COLO668 (cell line): ENCODE results near the gene UAP1.

Experiments used
- DNase-seq: peaks from one replicate; lab custom pipeline; 2025; ENCODE audit not compliant: unreplicated experiment; lab: John Stamatoyannopoulos, UW

The UAP1 gene

DNA sequence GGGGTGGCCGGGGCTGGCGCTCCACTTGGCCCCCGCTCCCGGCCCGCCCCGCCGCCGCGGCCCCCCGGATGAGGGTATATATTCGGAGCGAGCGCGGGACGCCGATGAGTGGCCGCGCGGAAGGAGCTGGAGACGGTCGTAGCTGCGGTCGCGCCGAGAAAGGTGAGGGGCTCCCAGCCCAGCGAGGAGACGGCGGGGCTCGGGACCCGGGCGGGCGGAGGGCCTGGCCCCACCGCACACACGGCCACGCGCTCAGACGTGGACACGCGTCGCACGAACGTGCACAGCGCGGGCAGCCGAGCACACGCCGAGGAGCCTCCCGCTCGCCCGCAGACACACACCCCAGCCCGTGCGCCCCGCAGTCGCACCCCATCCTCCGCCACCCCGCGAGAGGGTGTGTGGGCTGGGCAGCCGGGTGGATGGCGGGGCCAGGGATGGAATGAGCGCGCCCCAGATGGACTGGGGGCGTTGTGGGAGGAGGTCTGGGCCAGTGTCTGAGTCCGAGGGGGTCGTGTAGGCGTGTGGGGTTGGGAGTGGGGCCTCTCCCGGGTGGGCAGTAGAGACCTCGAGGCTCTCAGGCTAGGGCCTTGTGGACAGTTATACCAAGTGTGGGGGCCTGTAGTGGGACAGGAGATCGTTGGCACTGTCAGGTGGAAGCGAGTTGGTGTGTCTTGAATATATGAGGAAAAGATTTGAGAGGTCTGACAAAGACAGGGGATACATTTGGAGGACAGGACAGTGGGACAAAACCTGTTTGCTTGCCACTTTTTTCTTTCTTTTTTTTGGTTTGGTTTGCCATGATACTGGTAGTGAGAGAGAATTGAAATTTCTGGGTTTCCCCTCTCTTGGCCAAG, at the start of gene UAP1:
Gene UAP1, plus strand, starts transcription at position 107 of the 854 bp plus-strand sequence. CDS start 4,347 bp downstream, outside the sequence.
- DNase-seq = peak; percentile 82

DNA sequence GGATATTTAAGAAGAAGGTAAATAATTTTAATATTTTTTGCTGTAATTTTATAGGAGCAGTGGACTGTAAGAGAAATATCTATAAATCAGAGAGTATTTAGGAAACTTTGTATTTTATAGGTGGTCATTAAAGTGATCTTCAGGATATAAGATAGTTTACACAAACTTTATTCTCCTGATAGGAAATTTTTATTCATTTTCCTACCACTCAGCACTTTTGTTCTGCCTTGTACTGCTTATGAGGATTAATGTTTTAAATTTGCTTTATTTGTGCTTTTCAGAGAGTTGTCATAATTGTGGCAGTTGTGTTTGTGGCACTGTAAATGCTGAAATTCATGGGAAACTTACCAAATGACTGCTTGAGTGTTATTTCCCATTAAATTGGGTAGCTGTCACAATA, 34.2 kb upstream of the UAP1 start:
- DNase-seq = no peak

DNA sequence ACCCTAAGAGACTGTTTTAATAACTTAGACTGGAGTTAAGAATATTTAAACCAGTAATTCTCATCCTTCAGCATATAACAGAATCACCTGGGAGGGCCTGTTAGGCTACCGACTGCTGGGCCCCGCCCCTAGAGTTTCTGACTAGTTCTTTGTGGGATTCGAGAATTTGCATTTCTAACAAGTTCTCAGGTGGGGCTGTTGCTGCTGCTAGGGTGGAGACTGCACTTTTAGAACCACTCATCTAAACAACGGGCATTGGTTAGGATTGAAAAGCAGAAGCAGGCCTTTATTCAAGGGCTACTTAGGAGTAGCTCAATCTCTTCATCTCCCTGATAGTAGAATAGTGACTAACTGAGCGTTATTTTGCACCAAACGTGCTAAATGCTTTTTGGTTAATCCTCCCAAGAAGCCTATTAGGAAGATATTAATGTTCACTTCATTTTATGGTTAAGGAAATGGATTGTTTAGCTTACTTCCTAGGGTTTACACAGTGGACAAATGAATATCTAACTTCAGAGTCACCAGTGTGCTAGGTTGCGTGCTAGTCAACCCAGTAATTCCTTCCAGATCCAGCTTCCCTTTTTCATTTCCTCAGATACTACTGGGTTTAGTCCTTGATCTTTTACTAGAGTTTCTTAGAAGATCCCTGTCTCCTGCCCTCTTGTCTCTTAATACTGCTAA, 31.1 kb upstream of the UAP1 start:
- no peak for DNase-seq

DNA sequence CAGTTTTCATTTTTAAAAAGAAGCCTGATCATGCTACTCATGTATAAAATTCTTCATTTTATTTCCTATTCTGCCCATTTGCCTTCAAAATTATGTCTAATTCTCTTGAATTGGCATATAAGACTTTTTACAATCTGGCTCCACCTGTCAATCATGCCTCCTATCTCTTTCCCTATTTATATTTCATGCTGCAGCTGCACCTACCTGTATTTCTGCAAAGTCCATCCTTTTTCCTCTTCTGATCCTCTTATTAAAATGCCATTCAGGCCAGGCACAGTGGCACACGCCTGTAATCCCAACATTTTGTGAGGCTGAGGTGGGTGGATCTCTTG, 30.6 kb upstream of the UAP1 start:
- no peak for DNase-seq

DNA sequence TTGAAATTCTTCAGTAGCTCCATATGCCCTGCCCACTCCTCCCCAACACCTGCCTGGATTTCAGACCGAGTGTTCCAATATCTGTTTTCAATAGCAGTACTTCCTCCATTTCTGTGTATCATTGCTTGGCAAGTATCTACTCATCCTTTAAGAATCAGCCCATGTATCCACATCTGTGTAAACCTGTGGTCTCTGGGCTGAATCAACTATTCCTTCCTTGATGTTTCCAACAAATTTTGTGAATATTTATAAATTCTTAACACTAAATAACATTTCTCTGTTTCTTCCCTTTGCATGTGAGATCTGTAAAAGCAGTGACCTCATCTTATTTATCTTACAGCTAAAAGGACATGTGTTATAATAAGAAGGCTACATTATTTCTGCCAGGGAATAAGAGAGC, 26.0 kb upstream of the UAP1 start:
- no peak for DNase-seq

DNA sequence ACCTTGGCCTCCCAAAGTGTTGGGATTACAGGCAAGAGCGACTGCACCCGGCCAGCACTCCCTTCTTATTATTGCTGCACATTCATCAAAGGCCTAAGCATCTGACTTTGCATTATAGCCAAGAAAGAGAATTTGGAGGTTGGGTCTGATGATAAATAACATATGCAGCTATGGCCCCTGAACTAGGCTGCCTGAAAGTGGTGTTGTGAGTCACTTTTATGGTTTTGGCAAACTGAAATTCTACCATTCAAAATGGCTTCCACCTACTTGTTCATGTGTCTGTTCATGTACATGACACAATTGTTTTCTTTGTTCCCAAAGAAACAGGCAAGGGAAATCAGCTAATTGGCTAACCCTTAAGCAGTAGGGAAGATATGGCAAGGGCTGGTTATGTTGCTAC, 25.0 kb upstream of the UAP1 start:
- DNase-seq = no peak

DNA sequence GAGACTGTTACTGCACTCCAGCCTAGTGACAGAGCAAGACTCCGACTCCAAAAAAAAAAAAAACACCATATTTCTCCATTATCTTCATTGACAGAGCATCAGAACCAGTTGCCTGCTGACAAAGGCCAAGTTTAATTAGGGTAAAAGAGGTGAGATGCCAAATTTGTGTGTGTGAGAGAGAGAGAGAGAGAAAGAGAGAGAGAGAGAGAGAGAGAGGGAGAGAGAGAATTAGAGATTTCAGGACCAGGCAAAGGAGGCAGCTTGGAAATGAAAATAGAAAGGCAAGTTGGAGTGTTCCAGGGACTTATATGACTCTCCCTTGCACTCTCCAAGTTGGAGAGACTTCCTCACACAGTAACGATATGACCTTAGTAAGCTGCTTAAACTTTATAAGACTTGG, 24.3 kb upstream of the UAP1 start:
- no peak for DNase-seq

DNA sequence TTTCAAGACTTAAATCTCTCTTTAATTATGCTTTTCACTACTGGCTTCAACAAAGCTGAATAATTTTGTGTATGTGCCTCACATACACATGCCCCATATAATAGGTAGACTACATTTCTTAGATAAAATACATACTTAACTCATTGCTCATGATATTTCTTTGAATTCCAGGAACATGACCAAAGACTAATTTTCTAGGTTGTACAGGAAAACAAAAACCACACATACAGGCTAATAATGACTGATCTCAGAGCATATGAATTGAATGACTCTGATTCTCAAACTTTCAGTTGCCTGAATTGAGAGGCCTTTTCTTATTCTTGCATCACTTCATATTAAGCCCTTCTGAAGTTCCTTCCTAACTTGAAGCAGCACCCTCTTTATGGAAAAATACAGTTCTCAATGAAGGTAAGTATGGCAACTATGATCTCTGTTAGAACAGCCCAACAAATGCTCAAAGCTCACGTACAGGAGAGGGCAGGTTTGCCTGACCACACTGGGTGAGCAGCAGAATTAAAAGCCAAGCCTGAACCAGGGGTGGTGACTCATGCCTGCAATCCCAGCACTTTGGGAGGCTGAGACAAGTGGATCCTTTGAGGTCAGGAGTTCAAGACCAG, 22.6 kb upstream of the UAP1 start:
- no peak for DNase-seq

DNA sequence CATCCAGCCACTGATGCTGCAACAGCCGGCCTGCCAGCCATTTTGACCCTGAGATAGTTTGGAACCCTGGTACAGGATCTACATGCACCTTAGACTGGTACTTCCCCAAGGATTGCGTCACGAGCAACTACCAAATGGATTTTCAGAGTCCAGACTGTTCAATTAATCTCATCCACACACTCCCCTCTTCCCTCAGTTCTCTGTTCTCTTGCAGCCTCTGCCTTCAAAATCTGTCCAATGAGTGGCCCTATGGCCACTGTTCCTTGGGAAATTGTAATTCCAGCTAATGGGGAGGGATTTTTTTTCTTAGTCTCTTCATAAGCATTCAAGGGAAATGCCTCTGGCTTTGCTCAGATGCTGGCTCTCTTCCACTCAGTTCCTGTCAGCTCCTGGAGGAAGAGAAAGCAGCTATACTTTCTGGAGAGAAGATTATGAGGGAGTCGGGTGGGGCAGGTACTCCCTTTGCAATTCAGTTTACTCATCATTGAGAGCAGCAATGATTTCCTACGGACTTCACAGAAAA, 19.8 kb upstream of the UAP1 start:
- no peak for DNase-seq

DNA sequence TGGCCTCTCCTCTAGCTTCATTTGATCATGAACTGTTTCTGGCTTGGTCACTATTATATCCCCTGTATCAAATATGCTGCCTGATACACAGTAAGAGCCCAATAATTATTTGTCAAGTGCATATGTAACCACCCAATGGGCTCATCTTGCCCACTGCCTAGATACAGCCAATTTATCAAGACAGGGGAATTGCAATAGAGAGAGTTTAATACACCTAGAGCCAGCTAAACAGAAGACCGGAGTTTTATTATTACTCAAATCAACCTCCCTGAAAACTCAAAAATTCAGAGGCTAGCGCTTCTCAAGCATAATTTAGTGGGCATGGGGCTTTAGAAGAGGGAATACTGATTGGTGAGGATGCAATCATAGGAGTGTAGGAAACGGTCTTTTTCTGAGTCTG, 18.3 kb upstream of the UAP1 start:
- DNase-seq = no peak

DNA sequence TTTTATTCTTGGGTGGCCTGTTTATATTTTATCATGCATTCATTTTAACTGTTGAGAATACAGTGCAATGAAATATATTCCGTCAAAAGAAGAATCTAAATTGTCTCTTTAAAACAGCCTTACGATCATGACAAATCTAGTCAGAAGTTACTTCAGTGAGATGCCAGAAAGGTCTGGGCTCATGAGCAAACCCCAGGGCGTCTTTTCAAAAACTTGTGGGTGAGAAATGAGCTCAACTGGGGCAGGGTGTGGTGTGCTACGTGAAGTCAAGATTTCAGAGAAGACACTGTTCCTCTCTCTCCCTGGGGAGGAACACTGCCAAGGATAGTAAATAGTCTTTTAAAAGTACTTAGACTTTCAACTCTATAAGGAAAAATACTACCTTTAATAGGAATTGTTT, 13.4 kb upstream of the UAP1 start:
- no peak for DNase-seq

DNA sequence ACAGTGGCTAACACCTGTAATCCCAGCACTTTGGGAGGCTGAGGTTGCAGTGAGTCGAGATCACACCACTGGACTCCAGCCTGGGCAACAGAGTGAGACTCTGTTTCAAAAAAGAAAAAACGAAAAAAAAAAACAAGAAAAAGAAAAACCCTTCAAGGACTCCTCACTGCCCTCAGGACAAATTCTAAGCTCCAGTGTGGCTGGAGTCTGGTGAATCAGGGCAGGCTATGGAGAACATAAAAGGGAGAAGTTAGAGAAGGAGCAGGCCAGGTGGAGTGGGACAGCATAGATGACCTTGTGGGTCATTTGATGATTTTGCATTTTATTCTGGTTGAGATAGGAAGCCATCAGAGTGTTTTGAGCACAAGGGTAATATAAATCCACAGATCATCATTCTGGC, 12.5 kb upstream of the UAP1 start:
- no peak for DNase-seq

DNA sequence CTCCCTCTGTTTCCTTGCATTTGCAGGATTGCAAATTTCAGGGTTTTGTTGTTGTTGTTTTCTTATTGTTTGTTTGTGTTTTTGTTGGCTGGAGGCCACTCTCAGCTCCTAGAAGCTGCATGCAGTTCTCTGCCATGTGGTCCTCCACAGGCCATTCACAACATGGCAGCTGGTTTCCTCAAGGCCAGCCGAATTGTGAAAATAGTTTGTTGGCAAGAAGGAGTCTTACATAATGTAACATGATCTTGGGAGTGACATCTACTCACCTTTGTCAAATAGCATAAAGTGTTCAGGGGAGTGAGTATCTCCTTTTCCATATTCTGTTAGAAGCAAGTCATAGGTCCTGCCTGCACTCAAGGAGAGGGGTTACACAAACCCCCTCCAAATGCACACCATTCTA, 10.6 kb upstream of the UAP1 start:
- no peak for DNase-seq

DNA sequence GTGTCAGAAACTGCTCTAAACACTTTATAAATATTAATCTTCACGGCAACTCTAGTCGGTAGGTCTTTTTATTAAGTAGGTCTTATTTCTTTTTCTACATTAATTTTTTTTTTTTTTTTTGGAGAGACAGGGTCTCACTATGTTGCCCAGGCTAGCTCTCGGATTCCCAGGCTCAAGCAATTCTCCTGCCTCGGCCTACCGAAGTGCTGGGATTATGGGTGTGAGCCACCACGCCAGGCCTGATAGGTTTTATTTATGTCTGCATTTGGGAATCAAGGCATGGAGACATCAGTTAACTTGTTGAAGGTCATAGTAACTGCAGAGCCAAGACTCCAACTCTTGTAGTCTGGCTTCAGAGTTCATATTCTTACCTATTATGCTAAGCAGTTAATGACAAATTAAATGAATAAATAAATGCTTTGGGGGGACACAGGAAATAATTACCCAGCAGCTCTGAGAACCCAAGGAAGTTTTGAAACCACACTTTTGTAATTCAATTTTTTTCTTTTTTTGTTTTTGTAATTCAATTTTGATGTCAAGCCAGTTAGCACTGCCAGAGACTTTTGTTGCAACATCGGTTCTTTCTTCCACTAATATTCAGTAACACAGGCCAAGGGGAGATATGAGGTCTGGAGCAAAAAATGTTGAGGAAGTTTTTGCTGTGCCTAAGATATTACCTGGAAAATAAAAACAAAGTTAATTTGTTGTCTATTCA, 9.4 kb upstream of the UAP1 start:
- DNase-seq = no peak

DNA sequence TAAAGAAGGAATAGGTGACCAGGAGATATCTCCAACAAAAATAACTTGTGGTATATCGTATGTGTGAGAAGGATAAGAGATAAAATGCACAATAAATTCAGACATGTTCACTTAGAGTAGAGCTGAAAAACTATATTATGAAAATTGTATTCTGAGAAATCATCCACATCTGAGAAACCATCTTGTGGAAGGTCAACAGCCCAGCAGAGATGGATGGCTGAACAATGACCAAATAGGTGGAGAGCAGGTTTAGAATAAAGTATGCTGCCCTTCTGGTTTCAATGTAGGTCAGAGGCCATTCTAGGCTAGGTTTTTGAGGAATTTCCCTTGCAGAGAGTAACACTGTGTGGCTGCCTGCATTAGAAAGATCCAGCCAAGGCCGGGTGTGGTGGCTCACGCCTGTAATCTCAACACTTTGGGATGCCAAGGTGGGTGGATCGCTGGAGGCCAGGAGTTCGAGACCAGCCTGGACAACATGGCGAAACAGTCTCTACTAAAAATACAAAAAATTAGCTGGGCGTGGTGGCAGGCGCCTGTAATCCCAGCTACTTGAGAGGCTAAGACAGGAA, 8.8 kb upstream of the UAP1 start:
- DNase-seq = no peak

DNA sequence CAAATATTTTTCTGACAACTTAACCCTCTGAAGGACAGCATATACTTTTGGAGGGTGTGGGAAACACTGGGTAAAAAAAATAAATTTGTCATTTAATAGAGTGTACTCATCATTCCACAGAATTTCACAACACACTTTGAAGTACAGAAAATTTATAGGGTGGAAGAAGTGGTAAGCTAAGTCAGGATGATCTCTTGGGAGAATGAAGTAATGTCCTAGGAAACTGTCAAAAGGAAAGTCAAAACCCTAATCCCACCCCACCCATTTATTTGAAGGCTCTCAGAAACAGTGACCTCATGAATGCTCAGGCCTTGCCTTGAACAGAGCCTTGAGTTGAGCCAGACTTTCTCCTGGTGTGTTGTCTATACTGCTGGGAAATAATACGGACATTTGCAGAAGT, 7.3 kb upstream of the UAP1 start:
- DNase-seq = no peak

DNA sequence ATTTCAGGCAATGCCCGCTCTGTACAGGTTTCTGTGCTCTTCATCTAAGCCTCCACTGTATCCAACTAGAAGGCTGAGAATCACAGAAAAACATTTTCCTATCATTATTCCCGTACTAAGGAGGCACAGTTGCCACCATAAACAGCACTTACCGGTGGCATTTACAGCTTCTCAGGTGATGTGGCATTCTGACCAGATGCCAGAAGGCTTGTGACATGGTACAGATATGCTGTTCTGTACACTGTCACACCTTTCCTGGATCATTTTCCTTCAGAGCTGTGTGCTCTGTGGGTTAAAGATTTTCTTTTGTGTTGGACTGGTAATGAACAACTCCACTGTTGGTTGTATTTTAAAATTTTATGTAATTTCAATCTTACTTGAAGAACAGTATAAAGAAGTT, 4.0 kb upstream of the UAP1 start:
- DNase-seq = no peak

DNA sequence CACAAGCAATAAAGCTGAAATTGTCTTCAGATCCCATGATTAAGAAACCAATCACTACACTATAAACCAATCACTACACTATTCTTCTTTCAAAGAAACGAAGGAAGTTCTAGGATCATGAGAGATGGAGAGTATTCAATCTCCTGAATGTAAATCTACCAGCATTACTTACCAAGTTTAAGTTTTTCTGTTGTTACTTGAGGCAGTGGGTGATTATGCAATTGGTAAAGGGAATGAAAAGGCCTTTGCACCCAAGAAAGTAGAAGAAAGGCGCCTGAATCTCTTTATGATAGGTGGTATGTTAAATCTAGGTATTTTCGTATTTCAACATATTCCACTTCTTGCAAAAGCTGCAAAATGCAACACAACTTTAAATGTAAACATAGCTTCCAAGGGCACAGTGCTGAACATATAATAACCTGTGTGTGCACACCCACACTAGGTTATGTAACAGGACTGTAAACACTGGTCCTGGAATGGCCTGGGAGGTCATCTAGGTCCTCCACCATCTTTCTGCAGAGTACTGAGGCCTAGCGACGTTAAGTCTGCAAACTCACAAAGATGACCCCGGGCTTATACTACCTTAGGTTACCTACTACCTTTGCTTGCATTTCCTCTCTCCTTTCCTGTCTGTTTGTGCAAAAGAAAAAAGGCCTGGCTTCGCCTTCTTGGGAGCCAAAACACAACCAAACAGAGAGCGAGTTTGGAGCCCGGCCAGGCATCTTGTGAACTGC, 1.1 kb upstream of the UAP1 start:
- peak; percentile 32 for DNase-seq

DNA sequence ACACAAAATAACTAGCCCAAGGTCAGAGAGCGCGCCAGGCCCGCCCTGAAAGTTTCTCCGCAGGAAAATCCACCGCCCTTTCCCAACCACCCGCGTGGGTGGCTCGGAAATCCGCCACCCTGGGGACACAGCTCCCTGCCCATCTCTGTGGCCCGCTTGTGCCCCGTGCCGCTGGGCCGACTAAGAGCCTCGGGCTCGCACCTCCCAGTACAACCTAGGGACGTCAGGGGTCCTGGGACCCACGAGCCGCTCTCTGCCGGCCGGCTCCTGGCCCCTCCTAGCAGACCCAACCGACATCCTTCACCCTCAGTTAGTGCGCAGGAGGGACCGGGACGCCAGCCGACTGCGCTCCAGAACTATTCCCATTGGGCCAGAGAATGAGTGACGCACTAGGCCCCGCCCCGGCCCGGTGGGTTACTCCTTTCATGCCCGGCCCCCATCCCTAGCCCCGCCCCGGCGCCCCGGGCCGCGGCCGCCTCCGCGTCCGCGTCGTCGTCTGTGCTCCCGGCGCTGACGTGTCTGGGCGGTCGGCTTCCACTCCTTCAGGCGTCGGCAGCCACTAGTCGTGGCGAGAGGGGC, 396 bp upstream of the UAP1 start:
- peak; percentile 99 for DNase-seq

DNA sequence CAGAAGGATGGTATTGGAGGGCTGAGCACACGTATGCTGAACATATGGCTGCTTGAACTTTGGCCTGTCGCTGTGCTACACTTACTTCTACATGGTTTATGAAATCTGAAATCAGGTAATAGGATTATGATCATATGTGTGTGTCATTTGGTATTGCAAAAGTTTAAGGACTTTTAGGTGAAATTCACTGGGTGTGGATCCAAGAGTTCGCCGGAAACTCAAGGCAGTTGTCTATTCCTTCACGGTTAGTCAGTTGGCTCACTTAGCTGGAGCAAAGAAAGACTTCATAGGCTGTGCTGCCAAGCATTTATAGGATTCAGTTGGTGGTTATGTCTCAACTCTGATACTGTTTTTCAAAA, 927 bp downstream of the UAP1 start:
- peak; percentile 20 for DNase-seq
